HepG2 (cell line): ENCODE data around the gene CLDN4. TPM values are rescaled to one million over a fixed set of nuclear protein-coding genes. Genes with fewer than 3 reads are reported as not detected.

Experiments
- CREM ChIP-seq, 2 experiments: sonication (generic) in 1 of 2; formaldehyde crosslinking in 1 of 2; IDR thresholded peaks; 2 replicates each; pipeline versions ENCODE4 v1.4.0 to v1.6.1; 2016 to 2020; ENCODE audit warnings: antibody characterized with exemption in 1 of 2, mild to moderate bottlenecking in 1 of 2, missing genetic modification reagents in 1 of 2
- FOSL2 ChIP-seq: sonication (generic); formaldehyde crosslinking; IDR thresholded peaks from 2 replicates; pipeline ENCODE4 v1.4.0; 2020; ENCODE audit warnings: missing genetic modification reagents
- MED1 ChIP-seq: sonication (generic); formaldehyde crosslinking; IDR thresholded peaks from 2 replicates; pipeline ENCODE4 v1.4.0; 2020; ENCODE audit warnings: missing genetic modification reagents
- RARA ChIP-seq: IDR thresholded peaks from 2 replicates; pipeline ENCODE4 v1.6.1; 2016; ENCODE audit warnings: missing genetic modification reagents, missing compliant biosample characterization
- SP5 ChIP-seq: IDR thresholded peaks from 2 replicates; pipeline ENCODE4 v1.6.1; 2016; ENCODE audit warnings: low read depth, borderline replicate concordance
- XBP1 ChIP-seq: sonication (generic); formaldehyde crosslinking; IDR thresholded peaks from 2 replicates; pipeline ENCODE4 v1.5.0; 2020; ENCODE audit warnings: missing genetic modification reagents
- ZBTB21 ChIP-seq: sonication (generic); formaldehyde crosslinking; IDR thresholded peaks from 2 replicates; pipeline ENCODE4 v1.4.0; 2020; ENCODE audit warnings: missing genetic modification reagents
- ZNF292 ChIP-seq: sonication (generic); formaldehyde crosslinking; IDR thresholded peaks from 2 replicates; pipeline ENCODE4 v1.8.1; 2022; ENCODE audit warnings: mild to moderate bottlenecking, low read depth, missing genetic modification reagents, borderline replicate concordance
- ZNF34 ChIP-seq: sonication (generic); formaldehyde crosslinking; IDR thresholded peaks from 2 replicates; pipeline ENCODE4 v1.4.0; 2020; ENCODE audit warnings: mild to moderate bottlenecking, missing genetic modification reagents, borderline replicate concordance
- polyA plus RNA-seq, 8 experiments: library from polyadenylated mRNA; depleted of rRNA in 3 of 8; stranded (reverse) in 7 of 8; unstranded in 1 of 8; fragments of >200 nt; fragmentation: Illumina TruSeq in 4 of 8; extraction: Trizol in 4 of 8; gene quantifications; 2 replicates each; pipeline versions ENCODE4 v1.2.1 to v1.2.3, GENCODE V29; 2011 to 2016; ENCODE audit warnings: low read depth in 4 of 8, missing spikeins in 1 of 8, mixed read lengths in 1 of 8; ENCODE audit not compliant: insufficient read depth in 1 of 8
- total RNA-seq, 5 experiments: library from RNA; depleted of rRNA; stranded (reverse); fragments of >200 nt; fragmentation: Illumina TruSeq; extraction: Trizol; gene quantifications; 2 replicates each; pipeline ENCODE4 v1.2.3, GENCODE V29; 2016; ENCODE audit warnings: low read depth in 1 of 5
- TF ChIP-seq, protein P1 (sequence below): sonication (generic); formaldehyde crosslinking; IDR thresholded peaks from 2 replicates; pipeline ENCODE4 v1.4.0; 2020; ENCODE audit warnings: missing genetic modification reagents
- TF ChIP-seq, protein P2 (sequence below): sonication (generic); formaldehyde crosslinking; IDR thresholded peaks from 2 replicates; pipeline ENCODE4 v1.4.0; 2020; ENCODE audit warnings: missing genetic modification reagents, borderline replicate concordance
- TF ChIP-seq, protein P3 (sequence below): sonication (generic); formaldehyde crosslinking; IDR thresholded peaks from 2 replicates; pipeline ENCODE4 v1.4.0; 2020; ENCODE audit warnings: low read depth, missing genetic modification reagents
- TF ChIP-seq, protein P4 (sequence below): sonication (generic); formaldehyde crosslinking; IDR thresholded peaks from 2 replicates; pipeline ENCODE4 v1.8.1; 2022; ENCODE audit warnings: mild to moderate bottlenecking, missing genetic modification reagents

The CLDN4 gene
- total and polyA plus RNA-seq, 2 of the 13 experiments (the other 11 are each of a cell fraction or from before 2014, with no cell fraction given): 28.2 to 35.7 TPM

DNA sequence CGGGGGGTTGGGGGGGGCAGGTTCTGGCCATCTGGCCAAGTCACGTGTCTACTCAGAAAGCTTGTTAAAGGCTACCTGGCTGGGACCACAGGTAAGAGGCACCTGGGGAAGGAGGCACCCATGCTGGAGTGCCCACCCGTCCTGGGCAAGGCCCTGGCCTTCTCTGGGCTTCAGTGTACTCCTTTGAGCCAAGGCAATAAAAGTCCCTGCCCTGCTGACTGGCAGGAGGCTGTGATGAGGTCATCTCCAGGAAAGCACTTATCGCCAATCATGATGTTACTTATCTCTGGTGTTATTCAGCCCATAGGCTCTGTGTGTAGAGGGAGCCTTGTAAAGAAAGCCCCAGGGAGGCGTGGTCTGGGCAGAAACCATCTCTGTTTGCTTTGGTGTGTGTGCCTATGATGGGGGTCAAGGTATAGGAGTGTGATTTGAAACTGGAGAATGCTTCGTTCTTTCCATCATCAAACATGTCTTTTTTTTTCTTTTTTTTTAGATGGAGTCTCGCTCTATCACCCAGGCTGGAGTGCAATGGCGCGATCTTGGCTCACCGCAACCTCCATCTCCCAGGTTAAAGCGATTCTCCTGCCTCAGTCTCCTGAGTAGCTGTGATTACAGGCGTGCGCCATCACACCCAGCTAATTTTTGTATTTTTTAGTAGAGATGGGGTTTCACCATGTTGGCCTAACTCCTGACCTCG is 2.5 kb upstream of the CLDN4 start (continued):
- TF ChIP-seq, protein P1, sequence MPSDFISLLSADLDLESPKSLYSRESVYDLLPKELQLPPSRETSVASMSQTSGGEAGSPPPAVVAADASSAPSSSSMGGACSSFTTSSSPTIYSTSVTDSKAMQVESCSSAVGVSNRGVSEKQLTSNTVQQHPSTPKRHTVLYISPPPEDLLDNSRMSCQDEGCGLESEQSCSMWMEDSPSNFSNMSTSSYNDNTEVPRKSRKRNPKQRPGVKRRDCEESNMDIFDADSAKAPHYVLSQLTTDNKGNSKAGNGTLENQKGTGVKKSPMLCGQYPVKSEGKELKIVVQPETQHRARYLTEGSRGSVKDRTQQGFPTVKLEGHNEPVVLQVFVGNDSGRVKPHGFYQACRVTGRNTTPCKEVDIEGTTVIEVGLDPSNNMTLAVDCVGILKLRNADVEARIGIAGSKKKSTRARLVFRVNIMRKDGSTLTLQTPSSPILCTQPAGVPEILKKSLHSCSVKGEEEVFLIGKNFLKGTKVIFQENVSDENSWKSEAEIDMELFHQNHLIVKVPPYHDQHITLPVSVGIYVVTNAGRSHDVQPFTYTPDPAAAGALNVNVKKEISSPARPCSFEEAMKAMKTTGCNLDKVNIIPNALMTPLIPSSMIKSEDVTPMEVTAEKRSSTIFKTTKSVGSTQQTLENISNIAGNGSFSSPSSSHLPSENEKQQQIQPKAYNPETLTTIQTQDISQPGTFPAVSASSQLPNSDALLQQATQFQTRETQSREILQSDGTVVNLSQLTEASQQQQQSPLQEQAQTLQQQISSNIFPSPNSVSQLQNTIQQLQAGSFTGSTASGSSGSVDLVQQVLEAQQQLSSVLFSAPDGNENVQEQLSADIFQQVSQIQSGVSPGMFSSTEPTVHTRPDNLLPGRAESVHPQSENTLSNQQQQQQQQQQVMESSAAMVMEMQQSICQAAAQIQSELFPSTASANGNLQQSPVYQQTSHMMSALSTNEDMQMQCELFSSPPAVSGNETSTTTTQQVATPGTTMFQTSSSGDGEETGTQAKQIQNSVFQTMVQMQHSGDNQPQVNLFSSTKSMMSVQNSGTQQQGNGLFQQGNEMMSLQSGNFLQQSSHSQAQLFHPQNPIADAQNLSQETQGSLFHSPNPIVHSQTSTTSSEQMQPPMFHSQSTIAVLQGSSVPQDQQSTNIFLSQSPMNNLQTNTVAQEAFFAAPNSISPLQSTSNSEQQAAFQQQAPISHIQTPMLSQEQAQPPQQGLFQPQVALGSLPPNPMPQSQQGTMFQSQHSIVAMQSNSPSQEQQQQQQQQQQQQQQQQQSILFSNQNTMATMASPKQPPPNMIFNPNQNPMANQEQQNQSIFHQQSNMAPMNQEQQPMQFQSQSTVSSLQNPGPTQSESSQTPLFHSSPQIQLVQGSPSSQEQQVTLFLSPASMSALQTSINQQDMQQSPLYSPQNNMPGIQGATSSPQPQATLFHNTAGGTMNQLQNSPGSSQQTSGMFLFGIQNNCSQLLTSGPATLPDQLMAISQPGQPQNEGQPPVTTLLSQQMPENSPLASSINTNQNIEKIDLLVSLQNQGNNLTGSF (CRISPR knock-in tag): no peak
- no peak for TF ChIP-seq XBP1 (CRISPR knock-in tag)
- TF ChIP-seq ZBTB21: peak; percentile 58
- TF ChIP-seq ZNF292 (CRISPR knock-in tag): no peak
- no peak for TF ChIP-seq ZNF34 (CRISPR knock-in tag)
- TF ChIP-seq, protein P2, sequence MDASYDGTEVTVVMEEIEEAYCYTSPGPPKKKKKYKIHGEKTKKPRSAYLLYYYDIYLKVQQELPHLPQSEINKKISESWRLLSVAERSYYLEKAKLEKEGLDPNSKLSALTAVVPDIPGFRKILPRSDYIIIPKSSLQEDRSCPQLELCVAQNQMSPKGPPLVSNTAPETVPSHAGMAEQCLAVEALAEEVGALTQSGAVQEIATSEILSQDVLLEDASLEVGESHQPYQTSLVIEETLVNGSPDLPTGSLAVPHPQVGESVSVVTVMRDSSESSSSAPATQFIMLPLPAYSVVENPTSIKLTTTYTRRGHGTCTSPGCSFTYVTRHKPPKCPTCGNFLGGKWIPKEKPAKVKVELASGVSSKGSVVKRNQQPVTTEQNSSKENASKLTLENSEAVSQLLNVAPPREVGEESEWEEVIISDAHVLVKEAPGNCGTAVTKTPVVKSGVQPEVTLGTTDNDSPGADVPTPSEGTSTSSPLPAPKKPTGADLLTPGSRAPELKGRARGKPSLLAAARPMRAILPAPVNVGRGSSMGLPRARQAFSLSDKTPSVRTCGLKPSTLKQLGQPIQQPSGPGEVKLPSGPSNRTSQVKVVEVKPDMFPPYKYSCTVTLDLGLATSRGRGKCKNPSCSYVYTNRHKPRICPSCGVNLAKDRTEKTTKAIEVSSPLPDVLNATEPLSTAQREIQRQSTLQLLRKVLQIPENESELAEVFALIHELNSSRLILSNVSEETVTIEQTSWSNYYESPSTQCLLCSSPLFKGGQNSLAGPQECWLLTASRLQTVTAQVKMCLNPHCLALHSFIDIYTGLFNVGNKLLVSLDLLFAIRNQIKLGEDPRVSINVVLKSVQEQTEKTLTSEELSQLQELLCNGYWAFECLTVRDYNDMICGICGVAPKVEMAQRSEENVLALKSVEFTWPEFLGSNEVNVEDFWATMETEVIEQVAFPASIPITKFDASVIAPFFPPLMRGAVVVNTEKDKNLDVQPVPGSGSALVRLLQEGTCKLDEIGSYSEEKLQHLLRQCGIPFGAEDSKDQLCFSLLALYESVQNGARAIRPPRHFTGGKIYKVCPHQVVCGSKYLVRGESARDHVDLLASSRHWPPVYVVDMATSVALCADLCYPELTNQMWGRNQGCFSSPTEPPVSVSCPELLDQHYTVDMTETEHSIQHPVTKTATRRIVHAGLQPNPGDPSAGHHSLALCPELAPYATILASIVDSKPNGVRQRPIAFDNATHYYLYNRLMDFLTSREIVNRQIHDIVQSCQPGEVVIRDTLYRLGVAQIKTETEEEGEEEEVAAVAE (CRISPR knock-in tag): peak; percentile 67; the same call in 1 of the 2 replicates
- TF ChIP-seq RARA (CRISPR knock-in tag): no peak
- TF ChIP-seq, protein P3, sequence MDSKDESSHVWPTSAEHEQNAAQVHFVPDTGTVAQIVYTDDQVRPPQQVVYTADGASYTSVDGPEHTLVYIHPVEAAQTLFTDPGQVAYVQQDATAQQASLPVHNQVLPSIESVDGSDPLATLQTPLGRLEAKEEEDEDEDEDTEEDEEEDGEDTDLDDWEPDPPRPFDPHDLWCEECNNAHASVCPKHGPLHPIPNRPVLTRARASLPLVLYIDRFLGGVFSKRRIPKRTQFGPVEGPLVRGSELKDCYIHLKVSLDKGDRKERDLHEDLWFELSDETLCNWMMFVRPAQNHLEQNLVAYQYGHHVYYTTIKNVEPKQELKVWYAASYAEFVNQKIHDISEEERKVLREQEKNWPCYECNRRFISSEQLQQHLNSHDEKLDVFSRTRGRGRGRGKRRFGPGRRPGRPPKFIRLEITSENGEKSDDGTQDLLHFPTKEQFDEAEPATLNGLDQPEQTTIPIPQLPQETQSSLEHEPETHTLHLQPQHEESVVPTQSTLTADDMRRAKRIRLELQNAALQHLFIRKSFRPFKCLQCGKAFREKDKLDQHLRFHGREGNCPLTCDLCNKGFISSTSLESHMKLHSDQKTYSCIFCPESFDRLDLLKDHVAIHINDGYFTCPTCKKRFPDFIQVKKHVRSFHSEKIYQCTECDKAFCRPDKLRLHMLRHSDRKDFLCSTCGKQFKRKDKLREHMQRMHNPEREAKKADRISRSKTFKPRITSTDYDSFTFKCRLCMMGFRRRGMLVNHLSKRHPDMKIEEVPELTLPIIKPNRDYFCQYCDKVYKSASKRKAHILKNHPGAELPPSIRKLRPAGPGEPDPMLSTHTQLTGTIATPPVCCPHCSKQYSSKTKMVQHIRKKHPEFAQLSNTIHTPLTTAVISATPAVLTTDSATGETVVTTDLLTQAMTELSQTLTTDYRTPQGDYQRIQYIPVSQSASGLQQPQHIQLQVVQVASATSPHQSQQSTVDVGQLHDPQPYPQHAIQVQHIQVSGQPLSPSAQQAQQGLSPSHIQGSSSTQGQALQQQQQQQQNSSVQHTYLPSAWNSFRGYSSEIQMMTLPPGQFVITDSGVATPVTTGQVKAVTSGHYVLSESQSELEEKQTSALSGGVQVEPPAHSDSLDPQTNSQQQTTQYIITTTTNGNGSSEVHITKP (CRISPR knock-in tag): peak; percentile 63; the same call in 1 of the 2 replicates
- TF ChIP-seq, protein P4, sequence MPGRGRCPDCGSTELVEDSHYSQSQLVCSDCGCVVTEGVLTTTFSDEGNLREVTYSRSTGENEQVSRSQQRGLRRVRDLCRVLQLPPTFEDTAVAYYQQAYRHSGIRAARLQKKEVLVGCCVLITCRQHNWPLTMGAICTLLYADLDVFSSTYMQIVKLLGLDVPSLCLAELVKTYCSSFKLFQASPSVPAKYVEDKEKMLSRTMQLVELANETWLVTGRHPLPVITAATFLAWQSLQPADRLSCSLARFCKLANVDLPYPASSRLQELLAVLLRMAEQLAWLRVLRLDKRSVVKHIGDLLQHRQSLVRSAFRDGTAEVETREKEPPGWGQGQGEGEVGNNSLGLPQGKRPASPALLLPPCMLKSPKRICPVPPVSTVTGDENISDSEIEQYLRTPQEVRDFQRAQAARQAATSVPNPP (CRISPR knock-in tag): no peak
- TF ChIP-seq CREM (IDR thresholded peaks at IDR 0.05): peak; percentile 25; the same call in 1 of the 2 replicates
- TF ChIP-seq CREM (CRISPR knock-in tag; IDR thresholded peaks at IDR 0.05): no peak
- TF ChIP-seq MED1 (CRISPR knock-in tag): peak; percentile 29; the same call in 1 of the 2 replicates
- peak; percentile 62 for TF ChIP-seq SP5
- peak; percentile 50 for TF ChIP-seq FOSL2 (CRISPR knock-in tag)
